Cortex of kidney (tissue), 1 donor: Measurements from ENCODE around the gene TTBK2.
"Not testable (repeated sequence)": the region's sequence is repeated elsewhere in the genome, so short reads cannot be mapped to it uniquely, and the experiment has no call there.

Source experiments
- DNase-seq: peaks from one replicate; lab custom pipeline; 2025; lab: John Stamatoyannopoulos, UW

Gene TTBK2

DNA sequence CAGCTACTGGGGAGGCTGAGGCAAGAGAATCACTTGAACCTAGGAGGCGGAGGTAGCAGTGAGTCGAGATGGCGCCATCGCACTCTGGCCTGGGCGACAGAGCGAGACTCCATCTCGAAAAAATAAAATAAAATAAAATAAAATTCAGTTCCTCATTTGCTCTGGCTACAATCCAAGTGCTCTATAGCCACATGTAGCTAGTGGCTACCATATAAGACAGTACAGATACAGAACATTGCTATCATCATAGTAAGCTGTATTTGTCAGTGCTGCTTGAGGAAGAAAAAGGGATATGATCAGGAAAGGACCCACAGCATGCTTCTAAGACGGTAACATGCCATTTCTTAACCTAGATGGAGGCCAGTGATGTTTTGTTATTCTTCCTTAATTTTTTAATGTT, 95.0 kb downstream of the TTBK2 start:
- no peak for DNase-seq

DNA sequence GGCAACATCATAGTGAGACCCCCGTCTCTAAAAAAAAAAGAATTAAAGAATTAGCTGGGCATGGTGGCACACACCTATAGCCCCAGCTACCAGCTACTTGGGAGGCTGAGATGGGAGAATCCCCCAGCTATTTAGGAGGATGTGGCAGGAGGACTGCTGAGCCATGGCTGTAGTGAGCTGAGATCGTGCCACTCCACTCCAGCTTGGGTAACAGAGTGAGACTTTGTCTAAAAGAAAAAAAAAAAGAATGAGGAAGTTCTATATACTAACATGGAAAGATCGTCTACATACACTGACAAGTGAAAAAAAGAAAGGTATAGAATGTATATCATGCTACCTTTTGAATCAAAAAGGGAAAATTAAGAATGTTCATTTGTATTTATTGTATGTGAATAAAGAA, 99.8 kb downstream of the TTBK2 start:
- DNase-seq = no peak

DNA sequence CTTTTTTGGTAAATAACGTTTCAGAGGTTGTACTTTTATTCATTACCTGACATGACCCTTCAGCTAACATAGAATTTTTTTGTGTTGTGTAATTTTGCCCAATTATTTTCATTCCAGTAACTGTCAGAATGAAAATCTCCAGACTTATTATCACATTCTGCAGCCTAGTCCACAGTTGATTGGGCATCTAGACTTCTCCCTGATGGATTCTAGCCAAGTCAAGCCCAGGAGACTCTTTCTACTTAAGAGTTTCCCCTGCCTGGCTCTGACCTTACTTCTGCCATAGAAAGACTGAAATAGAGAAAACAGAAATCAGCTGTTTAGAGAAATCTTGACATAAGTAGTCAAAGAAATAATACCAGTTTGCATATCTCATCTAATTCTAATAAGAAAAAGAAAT, 100.8 kb downstream of the TTBK2 start:
- DNase-seq = no peak

DNA sequence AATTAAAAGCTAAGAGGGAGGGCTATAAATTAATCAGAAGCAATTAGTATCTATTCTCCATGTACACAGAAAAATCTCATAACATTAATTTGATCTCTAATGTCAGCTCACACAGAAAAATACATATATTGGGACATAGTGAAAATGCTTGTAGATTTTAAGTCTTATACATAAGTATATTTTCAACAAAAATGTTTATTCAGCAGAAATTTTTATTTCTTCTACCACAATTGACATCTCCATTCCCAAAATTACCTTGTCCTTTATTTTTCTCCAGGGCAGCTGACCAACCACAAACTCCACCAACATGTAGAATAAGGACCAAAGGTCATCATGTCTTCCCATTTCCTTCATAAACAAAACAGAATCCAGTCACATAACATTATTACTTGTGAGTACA, 109.1 kb downstream of the TTBK2 start:
- DNase-seq = no peak

DNA sequence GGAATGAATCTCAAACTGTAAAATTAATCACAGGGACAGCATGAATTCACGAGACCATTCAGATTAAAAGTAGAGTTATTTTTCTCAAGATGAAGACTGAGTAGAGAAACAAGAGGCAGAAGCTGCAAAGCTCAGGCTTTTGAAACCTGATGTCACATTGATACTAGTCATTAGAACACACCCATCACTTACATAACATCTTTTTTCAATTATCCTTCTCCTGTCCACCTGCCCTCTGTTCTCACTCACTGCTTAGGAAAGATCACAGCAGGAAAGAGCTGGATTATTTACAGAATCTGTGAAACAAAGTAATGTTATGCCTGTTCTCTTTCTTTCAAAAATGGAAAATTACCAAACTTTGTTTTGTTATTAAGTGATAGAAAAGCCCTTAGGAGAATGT, 111.7 kb downstream of the TTBK2 start:
- DNase-seq = no peak

DNA sequence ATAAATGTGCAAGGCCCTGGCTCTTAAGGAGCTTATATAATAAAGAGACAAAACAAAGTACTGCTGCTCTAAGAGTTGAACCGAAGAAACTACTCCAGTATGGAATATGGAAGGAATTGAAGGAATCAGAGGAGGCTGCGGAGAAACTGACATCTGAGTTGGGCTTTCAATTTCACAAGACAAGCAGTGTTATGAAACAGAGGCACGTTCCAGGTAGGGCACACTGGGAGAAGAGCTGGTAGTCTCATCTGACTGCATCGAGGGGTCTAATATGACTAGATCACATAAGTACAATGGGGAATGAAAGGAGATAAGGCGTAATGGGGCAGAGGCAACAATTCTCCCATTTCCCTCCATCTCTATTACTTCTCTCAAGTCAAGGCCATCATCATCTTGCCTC, 115.3 kb downstream of the TTBK2 start:
- no peak for DNase-seq

DNA sequence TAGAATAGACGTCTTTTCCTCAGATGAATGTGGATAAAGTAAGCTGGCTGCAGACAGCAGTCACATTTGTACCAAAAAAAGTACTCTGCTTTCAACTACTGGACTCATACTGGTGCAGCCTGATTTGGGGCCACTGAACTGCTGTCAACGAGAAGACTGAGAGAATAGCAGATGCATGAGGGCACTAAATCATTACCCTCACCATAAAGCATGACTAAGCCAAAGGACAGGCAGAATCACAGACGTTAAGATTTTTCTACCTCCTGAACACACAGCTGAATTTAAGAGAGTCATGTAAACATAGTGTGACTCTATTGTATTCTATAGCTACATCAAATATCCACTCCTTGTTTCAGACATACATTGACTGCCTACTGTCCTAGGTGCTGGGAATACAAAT, 115.8 kb downstream of the TTBK2 start:
- DNase-seq = no peak

DNA sequence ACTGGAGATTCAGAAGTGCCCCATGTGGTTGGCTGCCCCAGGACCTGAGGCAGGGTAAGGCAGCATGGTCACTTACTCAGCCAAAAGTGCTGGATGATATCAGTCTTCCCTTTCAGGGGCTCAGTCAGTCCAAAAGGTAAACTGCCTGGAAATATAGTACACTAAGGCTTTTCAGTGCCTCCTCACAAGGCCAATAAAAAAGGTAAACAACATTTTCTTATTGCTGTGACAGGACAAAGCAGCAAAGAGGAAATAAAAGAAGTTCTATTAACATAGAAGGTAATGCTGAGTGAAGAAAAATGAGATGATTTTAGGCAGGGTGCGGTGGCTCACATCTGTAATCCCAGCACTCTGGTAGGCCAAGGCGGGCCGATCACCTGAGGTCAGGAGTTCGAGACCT, 117.1 kb downstream of the TTBK2 start:
- DNase-seq = no peak

DNA sequence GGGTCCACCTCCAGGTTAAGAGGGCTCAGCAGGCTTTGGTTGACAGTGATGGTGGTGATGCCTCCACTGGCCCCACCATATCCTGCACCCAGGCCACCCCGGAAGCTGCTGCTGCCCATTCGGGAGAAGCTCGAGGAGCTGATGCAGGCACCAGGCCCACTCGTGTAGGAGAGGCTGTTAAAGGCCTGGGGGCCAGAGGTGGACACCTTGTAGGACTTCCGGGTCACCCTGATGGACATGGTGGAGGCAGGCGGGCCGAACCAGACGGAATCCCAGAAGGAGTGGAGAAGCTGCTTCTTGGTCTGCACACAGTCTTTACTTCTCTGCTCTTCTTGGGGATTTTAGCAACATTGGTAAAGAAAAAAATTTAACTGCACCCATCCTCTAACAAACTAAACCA, 118.4 kb downstream of the TTBK2 start:
- DNase-seq = no peak

DNA sequence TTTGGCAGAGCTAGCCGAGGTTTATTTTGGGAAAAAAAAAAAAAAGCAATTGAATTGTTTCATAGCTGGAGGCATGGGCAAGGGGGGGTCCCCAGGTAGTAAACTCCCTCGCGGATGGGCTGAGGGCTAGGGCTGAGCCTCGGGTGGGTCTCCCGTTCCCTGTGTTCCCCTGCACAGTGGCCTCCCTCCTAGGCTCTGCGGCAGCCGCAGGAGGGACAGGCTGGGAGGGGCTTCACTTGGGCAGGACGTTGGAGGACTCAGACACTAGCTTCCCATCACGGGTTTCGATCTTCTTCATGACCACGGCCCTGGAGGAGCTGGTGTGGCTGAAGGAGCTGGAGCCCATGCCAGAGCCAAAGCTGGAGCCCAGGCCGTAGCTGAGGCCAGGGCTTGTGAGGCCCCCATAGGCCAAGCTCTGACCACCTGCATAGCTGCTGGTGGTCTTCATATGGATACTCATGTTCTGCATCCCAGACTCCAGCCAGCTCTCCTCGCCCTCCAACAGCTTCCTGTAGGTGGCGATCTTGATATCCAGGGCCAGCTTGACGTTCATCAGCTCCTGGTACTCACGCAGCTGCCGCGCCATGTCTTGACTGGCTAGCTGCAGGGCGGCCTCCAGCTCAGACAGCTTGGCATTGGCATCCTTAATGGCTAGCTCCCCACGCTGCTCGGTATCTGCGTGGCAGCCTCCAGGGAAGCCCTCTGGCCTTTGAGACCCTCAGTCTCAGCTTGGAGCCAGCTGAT, 119.7 kb downstream of the TTBK2 start:
- no peak for DNase-seq

DNA sequence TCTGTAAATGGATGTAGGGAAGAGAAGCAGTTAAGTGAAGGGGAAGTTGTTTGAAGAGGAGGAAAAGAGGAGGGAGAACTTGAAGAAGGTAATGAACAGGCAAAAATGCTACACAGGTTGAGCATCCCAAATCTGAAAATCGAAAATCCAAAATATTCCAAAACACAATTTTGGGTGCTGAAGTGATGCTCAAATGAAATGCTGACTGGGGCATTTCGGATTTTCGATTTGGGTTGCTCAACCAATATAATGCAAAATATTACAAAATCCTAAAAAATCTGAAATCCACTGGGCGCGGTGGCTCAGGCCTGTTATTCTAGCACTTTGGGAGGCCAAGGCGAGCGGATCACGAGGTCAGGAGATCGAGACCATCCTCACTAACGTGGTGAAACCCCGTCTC, 121.8 kb downstream of the TTBK2 start:
- no peak for DNase-seq

DNA sequence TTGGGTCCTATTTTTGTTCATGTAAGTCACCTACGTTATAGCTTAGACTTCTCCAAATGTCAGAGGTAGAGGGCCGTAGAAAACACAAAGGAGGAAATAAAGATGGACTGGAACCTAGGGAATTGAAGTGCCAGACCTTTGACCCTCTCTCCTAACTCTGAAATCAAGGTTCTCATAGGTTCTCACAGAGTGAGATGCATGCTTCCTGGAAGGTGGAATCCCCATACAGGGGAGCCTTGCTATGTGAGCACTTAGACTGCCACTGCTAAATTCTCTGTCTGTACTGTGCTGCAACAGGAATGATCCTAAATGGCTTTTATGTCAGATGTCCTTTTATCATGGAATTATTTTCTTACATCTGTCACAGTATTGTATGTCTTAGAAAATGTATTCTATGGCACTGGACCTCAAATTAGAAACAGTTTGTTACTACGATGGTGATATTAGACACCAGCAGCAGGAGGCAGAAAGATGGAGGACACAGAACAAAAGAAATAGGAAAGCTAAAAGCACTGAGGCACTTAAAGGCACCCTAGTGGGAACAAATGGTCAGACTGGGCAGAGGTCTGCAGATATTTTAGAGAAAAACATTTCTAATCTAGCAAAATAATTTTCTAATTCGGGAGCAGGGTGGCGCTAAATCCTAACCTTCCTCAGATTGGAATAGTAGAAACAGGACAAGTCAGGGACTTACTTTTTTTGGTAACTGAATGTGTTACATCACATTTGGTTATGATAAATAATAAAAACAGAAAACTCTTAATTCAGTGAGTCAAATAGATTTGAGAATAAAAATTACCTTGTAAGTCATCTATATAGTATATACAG, 123.4 kb downstream of the TTBK2 start:
- no peak for DNase-seq

DNA sequence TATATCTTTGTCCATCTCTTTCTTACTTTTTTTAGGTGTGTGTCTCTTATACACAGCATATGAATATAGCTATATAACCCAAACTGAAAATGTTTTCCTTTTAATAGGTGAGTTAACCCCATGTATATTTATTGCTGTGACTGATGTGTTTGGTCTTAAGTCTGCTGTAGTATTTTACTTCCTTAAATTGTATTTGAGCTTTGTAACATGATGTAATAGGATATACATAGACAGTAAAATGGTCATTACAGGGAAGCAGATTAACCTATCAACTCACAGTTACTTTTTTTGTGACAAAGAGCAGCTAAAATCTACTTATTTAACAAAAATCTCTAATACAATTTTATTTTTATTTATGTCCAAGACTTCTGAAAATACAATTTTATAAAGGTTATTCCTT, 131.9 kb downstream of the TTBK2 start:
- DNase-seq = no peak

DNA sequence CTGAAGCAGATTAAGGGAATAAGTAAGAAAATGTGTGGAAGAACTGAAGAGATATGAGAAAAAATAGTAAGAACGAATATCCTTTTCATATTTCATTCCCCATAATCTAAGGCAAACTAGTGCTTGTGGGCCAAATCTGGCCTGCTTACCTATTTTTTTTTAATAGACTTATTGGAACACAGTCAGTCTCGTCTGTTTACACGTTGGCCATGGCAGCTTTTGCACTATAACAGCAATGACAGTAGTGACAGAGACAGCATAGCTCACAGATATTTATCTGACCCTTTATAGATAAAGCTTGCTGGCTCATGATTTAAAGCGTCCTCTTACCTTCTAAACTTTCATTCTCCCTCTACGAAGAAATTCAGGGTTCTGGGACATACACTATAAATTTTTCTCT, 133.6 kb downstream of the TTBK2 start:
- DNase-seq = no peak

DNA sequence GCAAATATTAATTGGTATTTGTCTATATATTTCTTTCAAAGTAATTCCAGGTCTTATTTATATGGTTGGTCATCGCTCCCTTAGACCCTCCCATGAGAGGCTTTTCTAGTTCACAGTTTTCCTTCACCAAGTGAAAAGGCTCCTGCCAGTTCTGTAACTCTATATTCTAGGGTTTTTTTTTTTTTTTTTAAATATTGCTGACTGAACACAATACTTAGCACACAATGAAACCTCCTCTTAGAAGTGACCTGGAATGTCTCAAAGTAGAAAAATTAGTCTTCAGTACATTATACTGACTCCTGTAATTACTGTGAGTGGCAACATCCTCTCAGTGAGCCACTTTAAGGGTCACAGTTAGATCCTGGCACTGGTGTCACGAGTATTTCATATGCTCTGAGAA, 135.0 kb downstream of the TTBK2 start:
- DNase-seq = no peak

DNA sequence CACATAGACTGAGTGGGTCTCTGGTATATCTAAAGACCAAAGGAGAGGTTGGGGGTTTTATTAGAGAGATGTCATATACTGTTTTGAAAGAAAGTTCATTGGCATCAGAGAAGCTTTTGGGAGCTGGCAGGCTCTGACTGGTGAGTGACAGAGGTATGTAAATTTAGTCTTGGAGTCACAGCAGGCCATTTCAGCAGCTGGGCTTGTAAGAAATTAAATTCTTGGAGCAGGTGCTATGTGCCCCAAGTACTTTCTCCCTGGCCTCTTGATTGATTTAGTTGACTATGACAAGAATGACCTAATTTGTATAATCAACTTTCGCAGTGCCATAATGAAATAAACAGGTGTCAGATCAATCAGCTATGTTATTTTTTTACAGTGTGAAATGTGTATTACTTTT, 135.9 kb downstream of the TTBK2 start:
- DNase-seq = no peak

DNA sequence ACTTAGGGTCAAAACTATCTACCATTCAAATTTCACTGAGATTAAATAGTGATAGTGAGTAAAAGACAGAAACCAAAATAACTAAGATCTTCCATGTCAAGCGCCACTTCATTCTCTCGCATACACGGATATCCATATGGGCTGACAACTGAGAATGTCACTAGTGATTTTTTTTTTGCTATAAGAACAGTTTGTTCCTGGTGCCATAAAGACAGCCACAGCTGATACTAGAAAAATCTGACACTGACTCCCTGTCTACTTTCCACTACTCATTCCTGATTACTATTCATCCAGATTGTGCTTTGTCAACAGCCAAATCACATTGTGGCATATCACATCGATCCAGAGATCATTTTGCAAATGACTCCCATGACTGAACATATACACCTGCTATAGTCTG, 137.9 kb downstream of the TTBK2 start:
- no peak for DNase-seq

DNA sequence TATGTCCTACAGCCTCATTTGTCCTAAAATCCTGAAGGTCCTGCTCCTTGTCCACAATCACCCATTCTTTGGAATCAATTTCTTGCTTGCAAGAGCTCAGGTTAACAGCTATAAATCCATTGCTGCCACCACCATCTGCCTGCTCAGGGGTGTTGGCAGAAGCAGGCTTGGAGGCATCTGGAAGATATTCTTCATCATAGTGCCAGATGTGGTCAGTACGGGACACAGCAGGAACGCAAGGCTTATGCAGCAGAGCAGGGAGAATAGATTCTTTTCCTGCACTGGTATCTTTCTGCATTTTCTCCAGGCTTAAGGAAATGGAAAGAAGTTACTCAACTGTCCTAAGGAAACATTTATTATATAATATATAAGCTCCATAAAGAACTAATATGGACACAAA, 145.2 kb downstream of the TTBK2 start:
- DNase-seq = no peak

DNA sequence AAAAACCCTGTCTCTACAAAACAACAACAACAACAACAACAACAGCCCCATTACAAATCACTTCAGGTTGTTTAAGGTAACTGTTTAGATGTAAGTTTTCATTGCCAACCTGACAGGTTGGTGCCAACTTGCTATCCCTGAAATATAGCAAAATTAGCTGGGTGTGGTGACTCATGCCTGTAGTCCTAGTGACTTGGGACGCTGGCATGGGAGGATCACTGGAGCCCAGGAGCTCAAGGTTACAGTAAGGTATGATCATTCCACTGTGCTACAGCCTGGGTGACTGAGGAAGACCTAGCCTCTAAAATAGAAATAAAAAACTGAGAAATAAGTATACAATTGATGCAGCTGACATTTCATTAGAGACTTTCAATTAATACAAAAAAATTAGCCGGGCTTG, 147.7 kb downstream of the TTBK2 start:
- DNase-seq = no peak

DNA sequence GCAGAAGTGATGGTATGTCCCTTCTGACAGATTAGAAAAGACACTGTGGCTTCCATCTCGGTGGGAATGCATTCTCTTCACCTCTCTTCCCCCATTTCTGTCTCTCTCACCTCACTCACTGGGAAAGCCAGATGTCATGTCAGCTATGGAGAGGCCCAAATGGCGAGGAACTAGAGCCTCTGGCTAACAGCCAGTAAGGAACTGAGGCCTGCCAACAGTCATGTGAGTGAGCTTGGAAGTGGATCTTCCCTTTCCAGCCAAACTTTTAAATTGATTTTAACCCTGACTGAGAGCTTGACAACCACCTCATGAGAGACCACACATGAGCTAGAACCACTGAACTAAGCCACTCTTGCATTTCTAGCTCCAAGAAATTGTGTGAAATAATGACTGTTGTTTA, 148.4 kb downstream of the TTBK2 start:
- no peak for DNase-seq

DNA sequence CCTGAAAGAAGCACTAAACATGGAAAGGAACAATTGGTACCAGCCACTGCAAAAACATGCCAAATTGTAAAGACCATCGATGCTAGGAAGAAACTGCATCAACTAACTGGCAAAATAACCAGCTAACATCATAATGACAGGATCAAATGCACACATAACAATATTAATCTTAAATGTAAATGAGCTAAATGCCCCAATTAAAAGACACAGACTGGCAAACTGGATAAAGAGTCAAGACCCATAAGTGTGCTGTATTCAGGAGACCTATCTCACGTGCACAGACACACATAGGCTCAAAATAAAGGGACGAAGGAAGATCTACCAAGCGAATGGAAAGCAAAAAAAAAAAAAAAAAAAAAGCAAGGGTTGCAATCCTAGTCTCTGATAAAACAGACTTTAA, 154.5 kb downstream of the TTBK2 start:
- DNase-seq = not testable (repeated sequence)

DNA sequence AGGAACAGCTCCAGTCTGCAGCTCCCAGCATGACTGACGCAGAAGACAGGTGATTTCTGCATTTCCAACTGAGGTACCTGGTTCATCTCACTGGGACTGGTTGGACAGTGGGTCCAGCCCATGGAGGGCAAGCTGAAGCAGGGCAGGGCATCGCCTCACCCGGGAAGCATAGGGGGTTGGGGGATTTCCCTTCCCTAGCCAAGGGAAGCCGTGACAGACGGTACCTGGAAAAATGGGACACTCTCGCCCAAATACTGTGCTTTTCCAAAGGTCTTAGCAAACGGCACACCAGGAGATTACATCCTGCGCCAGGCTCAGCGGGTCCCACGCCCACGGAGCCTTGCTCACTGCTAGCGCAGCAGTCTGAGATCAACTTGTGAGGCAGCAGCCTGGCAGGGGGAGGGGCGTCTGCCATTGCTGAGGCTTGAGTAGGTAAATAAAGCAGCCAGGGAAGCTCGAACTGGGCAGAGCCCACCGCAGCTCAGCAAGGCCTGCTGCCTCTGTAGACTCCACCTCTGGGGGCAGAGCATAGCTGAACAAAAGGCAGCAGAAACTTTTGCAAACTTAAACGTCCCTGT, 156.3 kb downstream of the TTBK2 start:
- DNase-seq = not testable (repeated sequence)

DNA sequence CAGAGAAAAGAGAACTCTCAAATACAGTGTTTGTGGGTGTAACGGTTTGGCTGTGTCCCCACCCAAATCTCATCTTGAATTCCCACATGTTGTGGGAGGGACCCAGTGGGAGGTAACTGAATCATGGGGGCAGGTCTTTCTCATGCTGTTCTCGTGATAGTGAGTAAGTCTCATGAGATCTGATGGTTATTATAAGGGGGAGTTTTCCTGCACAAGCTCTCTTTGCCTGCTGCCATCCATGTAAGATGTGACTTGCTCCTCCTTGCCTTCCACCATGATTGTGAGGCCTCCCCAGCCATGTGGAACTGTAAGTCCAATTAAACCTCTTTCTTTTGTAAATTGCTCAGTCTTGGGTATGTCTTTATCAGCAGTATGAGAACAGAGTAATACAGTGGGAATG, 158.8 kb downstream of the TTBK2 start:
- DNase-seq = not testable (repeated sequence)
